ENCODE measurements around the gene ERICH3.

The ERICH3 gene

GRCh38 chr1:74578101-74578500, 95.5 kb downstream of the ERICH3 start:
- CTCF ChIA-PET = interaction anchor here (1.3 to 1.5 kb wide), 2 partner anchors 14 to 74 kb away, joined by 3 to 4 read pairs; no protein-coding TSS in a partner anchor
- TF ChIP-seq CTCF (IDR thresholded peaks at IDR 0.05; ENCODE audit: control extremely low read depth, extremely low read depth, low read depth, missing control alignments) = no peak
- POLR2A ChIA-PET = no interaction called here
- DNase-seq (ENCODE audit: extremely low spot score) = no peak

GRCh38 chr1:74571891-74572290, 101.7 kb downstream of the ERICH3 start:
- ChIA-PET POLR2A (no interaction called here), CTCF (interaction anchor here (0.9 to 1.1 kb wide), 2 partner anchors 10 to 69 kb away, joined by 3 read pairs; no protein-coding TSS in a partner anchor)
- TF ChIP-seq CTCF (IDR thresholded peaks at IDR 0.05; ENCODE audit: control extremely low read depth, extremely low read depth, low read depth, missing control alignments) = no peak
- no peak for DNase-seq (ENCODE audit: extremely low spot score)

GRCh38 chr1:74571493-74571800, 102.1 kb downstream of the ERICH3 start:
- CTCF ChIA-PET = interaction anchor here (0.9 to 1.1 kb wide), 2 partner anchors 10 to 68 kb away, joined by 3 read pairs; no protein-coding TSS in a partner anchor
- no peak for DNase-seq (ENCODE audit: extremely low spot score)
- POLR2A ChIA-PET = no interaction called here
- TF ChIP-seq CTCF (IDR thresholded peaks at IDR 0.05; ENCODE audit: control extremely low read depth, extremely low read depth, low read depth, missing control alignments) = no peak

- ChIA-PET CTCF (interaction anchor here (0.9 to 1.1 kb wide), 2 partner anchors 11 to 68 kb away, joined by 3 read pairs; no protein-coding TSS in a partner anchor), POLR2A (no interaction called here)
- TF ChIP-seq CTCF (IDR thresholded peaks at IDR 0.05; ENCODE audit: control extremely low read depth, extremely low read depth, low read depth, missing control alignments) = no peak
- DNase-seq (ENCODE audit: extremely low spot score) = no peak
These were observed 102.6 kb downstream of the ERICH3 start for GRCh38 chr1:74570797-74571492.

- POLR2A ChIA-PET = no interaction called here
- CTCF ChIA-PET = interaction anchor here (1.3 to 1.6 kb wide), 2 partner anchors 9 to 47 kb away, joined by 3 to 5 read pairs; no protein-coding TSS in a partner anchor
- DNase-seq (ENCODE audit: extremely low spot score) = no peak
- TF ChIP-seq CTCF (IDR thresholded peaks at IDR 0.05; ENCODE audit: control extremely low read depth, extremely low read depth, low read depth, missing control alignments) = no peak
These were observed 123.7 kb downstream of the ERICH3 start for GRCh38 chr1:74549932-74550331.

GRCh38 chr1:74548961-74549750, 124.4 kb downstream of the ERICH3 start:
- no peak for DNase-seq (ENCODE audit: extremely low spot score)
- POLR2A ChIA-PET = no interaction called here
- TF ChIP-seq CTCF (IDR thresholded peaks at IDR 0.05; ENCODE audit: control extremely low read depth, extremely low read depth, low read depth, missing control alignments) = no peak
- CTCF ChIA-PET = interaction anchor here (1.3 kb wide), 1 partner anchor 10 kb away, joined by 3 read pairs; no protein-coding TSS in a partner anchor

All from GM10248 (cell line).